ENCODE data around the gene FHL5.
"Not testable (repeated sequence)": the region's sequence is repeated elsewhere in the genome, so short reads cannot be mapped to it uniquely, and the experiment has no call there.

Gene FHL5

GRCh38 chr6:96554558-96554957, 8.4 kb upstream of the FHL5 start:
- Histone ChIP-seq H3K4ac (ENCODE audit: low read depth, low read length) (no peak overlapping the region), H3K4me3 (ENCODE audit: low read length) (no peak overlapping the region), H3K56ac (ENCODE audit: low read length) (no peak overlapping the region), H2BK15ac (replicated peaks; ENCODE audit: low read depth) (no peak overlapping the region), H3K27ac (ENCODE audit: low read depth, low read length) (no peak overlapping the region), H3K4me1 (ENCODE audit: control insufficient read depth, low read depth, low read length) (no peaks in the 10 kb centered on the region), H4K8ac (ENCODE audit: low read depth, low read length) (no peak overlapping the region), H2AK5ac (ENCODE audit: low read length) (no peak overlapping the region), H4K5ac (ENCODE audit: low read length) (no peak overlapping the region), H3K18ac (ENCODE audit: low read length) (no peak overlapping the region), H3K27me3 (ENCODE audit: insufficient read depth, low read length, poor library complexity) (no peaks in the 10 kb centered on the region), H3K23ac (ENCODE audit: low read length) (no peak overlapping the region), H3K79me2 (ENCODE audit: control insufficient read depth, insufficient read depth, low read length) (no peaks in the 10 kb centered on the region), H2BK5ac (ENCODE audit: low read length) (no peak overlapping the region), H3K36me3 (ENCODE audit: control insufficient read depth, insufficient read depth, low read length) (no peaks in the 10 kb centered on the region), H3K9ac (ENCODE audit: low read length) (no peak overlapping the region), H3K4me2 (ENCODE audit: low read length) (no peak overlapping the region), H2BK120ac (ENCODE audit: low read depth, low read length) (no peak overlapping the region), H3K79me1 (ENCODE audit: low read length) (no peaks in the 10 kb centered on the region)
- no CpG with 5 or more reads among the region's 4 CpGs for WGBS (ENCODE audit: extremely low coverage, insufficient coverage, low lambda C conversion rate)
- no peak for DNase-seq

GRCh38 chr6:96559740-96560139, 3.2 kb upstream of the FHL5 start:
- not testable (repeated sequence) for H4K8ac ChIP-seq (ENCODE audit: low read depth, low read length); H3K27ac ChIP-seq (ENCODE audit: low read depth, low read length); H4K5ac ChIP-seq (ENCODE audit: low read length); DNase-seq; H3K23ac ChIP-seq (ENCODE audit: low read length); H3K4me2 ChIP-seq (ENCODE audit: low read length); H3K9ac ChIP-seq (ENCODE audit: low read length); H3K79me2 ChIP-seq (ENCODE audit: control insufficient read depth, insufficient read depth, low read length); H2BK15ac ChIP-seq (replicated peaks; ENCODE audit: low read depth); H3K18ac ChIP-seq (ENCODE audit: low read length); H3K4ac ChIP-seq (ENCODE audit: low read depth, low read length); H2BK5ac ChIP-seq (ENCODE audit: low read length); H2AK5ac ChIP-seq (ENCODE audit: low read length); H3K4me1 ChIP-seq (ENCODE audit: control insufficient read depth, low read depth, low read length); H3K56ac ChIP-seq (ENCODE audit: low read length); H3K79me1 ChIP-seq (ENCODE audit: low read length); H3K27me3 ChIP-seq (ENCODE audit: insufficient read depth, low read length, poor library complexity); H3K36me3 ChIP-seq (ENCODE audit: control insufficient read depth, insufficient read depth, low read length); H3K4me3 ChIP-seq (ENCODE audit: low read length); H2BK120ac ChIP-seq (ENCODE audit: low read depth, low read length)
- WGBS (ENCODE audit: extremely low coverage, insufficient coverage, low lambda C conversion rate): no CpG with 5 or more reads among the region's 2 CpGs

GRCh38 chr6:96563853-96564252, 925 bp downstream of the FHL5 start:
- H3K9ac ChIP-seq (ENCODE audit: low read length): no peak overlapping the region
- no peak overlapping the region for H3K56ac ChIP-seq (ENCODE audit: low read length)
- H3K27me3 ChIP-seq (ENCODE audit: insufficient read depth, low read length, poor library complexity): no peaks in the 10 kb centered on the region
- H2BK5ac ChIP-seq (ENCODE audit: low read length): no peak overlapping the region
- H3K18ac ChIP-seq (ENCODE audit: low read length): no peak overlapping the region
- no peak overlapping the region for H4K8ac ChIP-seq (ENCODE audit: low read depth, low read length)
- H3K23ac ChIP-seq (ENCODE audit: low read length): no peak overlapping the region
- H3K79me1 ChIP-seq (ENCODE audit: low read length): no peaks in the 10 kb centered on the region
- H3K4me1 ChIP-seq (ENCODE audit: control insufficient read depth, low read depth, low read length): no peaks in the 10 kb centered on the region
- no peak overlapping the region for H2BK120ac ChIP-seq (ENCODE audit: low read depth, low read length)
- H3K36me3 ChIP-seq (ENCODE audit: control insufficient read depth, insufficient read depth, low read length): no peaks in the 10 kb centered on the region
- H3K4me2 ChIP-seq (ENCODE audit: low read length): no peak overlapping the region
- no peak overlapping the region for H3K27ac ChIP-seq (ENCODE audit: low read depth, low read length)
- DNase-seq: no peak
- no peak overlapping the region for H3K4ac ChIP-seq (ENCODE audit: low read depth, low read length)
- no peak overlapping the region for H2AK5ac ChIP-seq (ENCODE audit: low read length)
- no peak overlapping the region for H2BK15ac ChIP-seq (replicated peaks; ENCODE audit: low read depth)
- H3K4me3 ChIP-seq (ENCODE audit: low read length): no peak overlapping the region
- H4K5ac ChIP-seq (ENCODE audit: low read length): no peak overlapping the region
- no peaks in the 10 kb centered on the region for H3K79me2 ChIP-seq (ENCODE audit: control insufficient read depth, insufficient read depth, low read length)

GRCh38 chr6:96570053-96570452, 7.1 kb downstream of the FHL5 start:
- DNase-seq: no peak
- no peak overlapping the region for H3K27ac ChIP-seq (ENCODE audit: low read depth, low read length)
- no peak overlapping the region for H3K18ac ChIP-seq (ENCODE audit: low read length)
- no CpG with 5 or more reads among the region's 2 CpGs for WGBS (ENCODE audit: extremely low coverage, insufficient coverage, low lambda C conversion rate)
- no peak overlapping the region for H2BK5ac ChIP-seq (ENCODE audit: low read length)
- H2BK120ac ChIP-seq (ENCODE audit: low read depth, low read length): no peak overlapping the region
- H4K5ac ChIP-seq (ENCODE audit: low read length): no peak overlapping the region
- H3K36me3 ChIP-seq (ENCODE audit: control insufficient read depth, insufficient read depth, low read length): no peaks in the 10 kb centered on the region
- H4K8ac ChIP-seq (ENCODE audit: low read depth, low read length): no peak overlapping the region
- H3K27me3 ChIP-seq (ENCODE audit: insufficient read depth, low read length, poor library complexity): no peaks in the 10 kb centered on the region
- H3K79me2 ChIP-seq (ENCODE audit: control insufficient read depth, insufficient read depth, low read length): no peaks in the 10 kb centered on the region
- no peaks in the 10 kb centered on the region for H3K4me1 ChIP-seq (ENCODE audit: control insufficient read depth, low read depth, low read length)
- no peak overlapping the region for H3K23ac ChIP-seq (ENCODE audit: low read length)
- no peak overlapping the region for H3K4ac ChIP-seq (ENCODE audit: low read depth, low read length)
- H2AK5ac ChIP-seq (ENCODE audit: low read length): no peak overlapping the region
- H3K4me2 ChIP-seq (ENCODE audit: low read length): no peak overlapping the region
- no peaks in the 10 kb centered on the region for H3K79me1 ChIP-seq (ENCODE audit: low read length)
- no peak overlapping the region for H2BK15ac ChIP-seq (replicated peaks; ENCODE audit: low read depth)
- no peak overlapping the region for H3K4me3 ChIP-seq (ENCODE audit: low read length)
- no peak overlapping the region for H3K56ac ChIP-seq (ENCODE audit: low read length)
- H3K9ac ChIP-seq (ENCODE audit: low read length): no peak overlapping the region

- H3K4me1 ChIP-seq (ENCODE audit: control insufficient read depth, low read depth, low read length): no peaks in the 10 kb centered on the region
- no peak overlapping the region for H2BK5ac ChIP-seq (ENCODE audit: low read length)
- H3K18ac ChIP-seq (ENCODE audit: low read length): no peak overlapping the region
- no peak overlapping the region for H3K4me2 ChIP-seq (ENCODE audit: low read length)
- H2BK120ac ChIP-seq (ENCODE audit: low read depth, low read length): no peak overlapping the region
- no peak overlapping the region for H3K23ac ChIP-seq (ENCODE audit: low read length)
- no peak overlapping the region for H3K4ac ChIP-seq (ENCODE audit: low read depth, low read length)
- H3K79me1 ChIP-seq (ENCODE audit: low read length): no peaks in the 10 kb centered on the region
- no peak overlapping the region for H4K8ac ChIP-seq (ENCODE audit: low read depth, low read length)
- H3K4me3 ChIP-seq (ENCODE audit: low read length): no peak overlapping the region
- H3K9ac ChIP-seq (ENCODE audit: low read length): no peak overlapping the region
- H2BK15ac ChIP-seq (replicated peaks; ENCODE audit: low read depth): no peak overlapping the region
- H4K5ac ChIP-seq (ENCODE audit: low read length): no peak overlapping the region
- no peak overlapping the region for H2AK5ac ChIP-seq (ENCODE audit: low read length)
- no peak overlapping the region for H3K27ac ChIP-seq (ENCODE audit: low read depth, low read length)
- H3K36me3 ChIP-seq (ENCODE audit: control insufficient read depth, insufficient read depth, low read length): no peaks in the 10 kb centered on the region
- H3K27me3 ChIP-seq (ENCODE audit: insufficient read depth, low read length, poor library complexity): no peaks in the 10 kb centered on the region
- no peak overlapping the region for H3K56ac ChIP-seq (ENCODE audit: low read length)
- H3K79me2 ChIP-seq (ENCODE audit: control insufficient read depth, insufficient read depth, low read length): no peaks in the 10 kb centered on the region
- DNase-seq: no peak
Observed at GRCh38 chr6:96571551-96571950, 8.6 kb downstream of the FHL5 start.

GRCh38 chr6:96575359-96575758, 12.4 kb downstream of the FHL5 start:
- Histone ChIP-seq H3K4me3 (ENCODE audit: low read length) (no peak overlapping the region), H4K8ac (ENCODE audit: low read depth, low read length) (no peak overlapping the region), H2BK15ac (replicated peaks; ENCODE audit: low read depth) (no peak overlapping the region), H2BK120ac (ENCODE audit: low read depth, low read length) (no peak overlapping the region), H3K27me3 (ENCODE audit: insufficient read depth, low read length, poor library complexity) (no peaks in the 10 kb centered on the region), H3K4me2 (ENCODE audit: low read length) (no peak overlapping the region), H3K23ac (ENCODE audit: low read length) (no peak overlapping the region), H3K4me1 (ENCODE audit: control insufficient read depth, low read depth, low read length) (no peaks in the 10 kb centered on the region), H3K36me3 (ENCODE audit: control insufficient read depth, insufficient read depth, low read length) (no peaks in the 10 kb centered on the region), H3K27ac (ENCODE audit: low read depth, low read length) (no peak overlapping the region), H3K18ac (ENCODE audit: low read length) (no peak overlapping the region), H3K9ac (ENCODE audit: low read length) (no peak overlapping the region), H4K5ac (ENCODE audit: low read length) (no peak overlapping the region), H3K79me2 (ENCODE audit: control insufficient read depth, insufficient read depth, low read length) (no peaks in the 10 kb centered on the region), H3K4ac (ENCODE audit: low read depth, low read length) (no peak overlapping the region), H3K79me1 (ENCODE audit: low read length) (no peaks in the 10 kb centered on the region), H2AK5ac (ENCODE audit: low read length) (no peak overlapping the region), H3K56ac (ENCODE audit: low read length) (no peak overlapping the region), H2BK5ac (ENCODE audit: low read length) (no peak overlapping the region)
- WGBS (ENCODE audit: extremely low coverage, insufficient coverage, low lambda C conversion rate): no CpG with 5 or more reads among the region's 3 CpGs
- no peak for DNase-seq

Measured in mesendoderm (in vitro differentiated cells).